Osteoblast (primary cell): ENCODE results near the gene USP28. TPM values are rescaled to one million over a fixed set of nuclear protein-coding genes. Genes with fewer than 3 reads are reported as not detected.

Experiments
- DNase-seq: peaks from one replicate; pipeline ENCODE4 v3.0.0; 2011; ENCODE audit warnings: low spot score, mixed read lengths; ENCODE audit not compliant: insufficient read length; ENCODE audit errors: missing footprints
- H2AFZ ChIP-seq: 2 replicates; pipeline ENCODE4 v1.6.0; 2011; ENCODE audit warnings: mild to moderate bottlenecking, low read length
- H3K27ac ChIP-seq: 2 replicates; pipeline ENCODE4 v1.5.1; 2011; ENCODE audit warnings: mild to moderate bottlenecking, low read depth, low read length, moderate library complexity
- H3K27me3 ChIP-seq: 2 replicates; pipeline ENCODE4 v1.6.0; 2012; ENCODE audit warnings: mild to moderate bottlenecking, control low read depth, inconsistent platforms, low read length, moderate library complexity; ENCODE audit not compliant: insufficient read depth
- H3K36me3 ChIP-seq: 2 replicates; pipeline ENCODE4 v1.5.1; 2011; ENCODE audit warnings: mild to moderate bottlenecking, low read length, control low read depth, moderate library complexity; ENCODE audit not compliant: insufficient read depth
- H3K4me1 ChIP-seq: 2 replicates; pipeline ENCODE4 v1.5.1; 2011; ENCODE audit warnings: mild to moderate bottlenecking, low read length, control low read depth, moderate library complexity; ENCODE audit not compliant: insufficient read depth
- H3K4me2 ChIP-seq: 2 replicates; pipeline ENCODE4 v1.6.0; 2011; ENCODE audit warnings: mild to moderate bottlenecking, low read length; ENCODE audit not compliant: insufficient read depth
- H3K4me3 ChIP-seq: fragments of 200-600 bp; sonication (generic); 3 replicates; pipeline ENCODE4 v1.5.1; 2012; ENCODE audit warnings: mild to moderate bottlenecking, low read length, inconsistent platforms; ENCODE audit not compliant: insufficient read depth
- H3K79me2 ChIP-seq: 2 replicates; pipeline ENCODE4 v1.6.0; 2012; ENCODE audit warnings: mild to moderate bottlenecking, low read length, control low read depth, inconsistent platforms; ENCODE audit not compliant: insufficient read depth
- H3K9me3 ChIP-seq: 2 replicates; pipeline ENCODE4 v1.5.1; 2011; ENCODE audit warnings: low read depth, low read length, control low read depth
- H4K20me1 ChIP-seq: 2 replicates; pipeline ENCODE4 v1.6.0; 2012; ENCODE audit warnings: mild to moderate bottlenecking, low read length, control low read depth; ENCODE audit not compliant: insufficient read depth
- total RNA-seq: library from RNA; depleted of rRNA; stranded (reverse); fragments of >200 nt; gene quantifications from 2 replicates; pipeline ENCODE4 v1.2.3, GENCODE V29; 2012
- TF ChIP-seq, protein P1 (sequence below): IDR thresholded peaks from 2 replicates; pipeline ENCODE4 v1.5.1; 2011; ENCODE audit warnings: mild to moderate bottlenecking, low read depth, low read length, moderate library complexity; ENCODE audit errors: extremely low read depth

The USP28 gene
- total RNA-seq, 1 donor, result 31.5 TPM

- Histone ChIP-seq H3K36me3 (no peaks in the 10 kb centered on the region), H3K4me2 (peak overlapping the region; percentile 88), H4K20me1 (peaks cover 6% of the 10 kb centered on the region), H3K9me3 (no peaks in the 10 kb centered on the region), H3K4me1 (peaks cover 5% of the 10 kb centered on the region), H3K4me3 (peak overlapping the region; percentile 78), H3K27me3 (no peaks in the 10 kb centered on the region), H3K79me2 (peaks cover 9% of the 10 kb centered on the region), H2AFZ (peak overlapping the region; percentile 83), H3K27ac (peak overlapping the region; percentile 54)
- TF ChIP-seq, protein P1, sequence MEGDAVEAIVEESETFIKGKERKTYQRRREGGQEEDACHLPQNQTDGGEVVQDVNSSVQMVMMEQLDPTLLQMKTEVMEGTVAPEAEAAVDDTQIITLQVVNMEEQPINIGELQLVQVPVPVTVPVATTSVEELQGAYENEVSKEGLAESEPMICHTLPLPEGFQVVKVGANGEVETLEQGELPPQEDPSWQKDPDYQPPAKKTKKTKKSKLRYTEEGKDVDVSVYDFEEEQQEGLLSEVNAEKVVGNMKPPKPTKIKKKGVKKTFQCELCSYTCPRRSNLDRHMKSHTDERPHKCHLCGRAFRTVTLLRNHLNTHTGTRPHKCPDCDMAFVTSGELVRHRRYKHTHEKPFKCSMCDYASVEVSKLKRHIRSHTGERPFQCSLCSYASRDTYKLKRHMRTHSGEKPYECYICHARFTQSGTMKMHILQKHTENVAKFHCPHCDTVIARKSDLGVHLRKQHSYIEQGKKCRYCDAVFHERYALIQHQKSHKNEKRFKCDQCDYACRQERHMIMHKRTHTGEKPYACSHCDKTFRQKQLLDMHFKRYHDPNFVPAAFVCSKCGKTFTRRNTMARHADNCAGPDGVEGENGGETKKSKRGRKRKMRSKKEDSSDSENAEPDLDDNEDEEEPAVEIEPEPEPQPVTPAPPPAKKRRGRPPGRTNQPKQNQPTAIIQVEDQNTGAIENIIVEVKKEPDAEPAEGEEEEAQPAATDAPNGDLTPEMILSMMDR, result no peak
- peak; percentile 85 for DNase-seq
Observed at GRCh38 chr11:113874581-113875233, 665 bp downstream of the USP28 start.

DNA sequence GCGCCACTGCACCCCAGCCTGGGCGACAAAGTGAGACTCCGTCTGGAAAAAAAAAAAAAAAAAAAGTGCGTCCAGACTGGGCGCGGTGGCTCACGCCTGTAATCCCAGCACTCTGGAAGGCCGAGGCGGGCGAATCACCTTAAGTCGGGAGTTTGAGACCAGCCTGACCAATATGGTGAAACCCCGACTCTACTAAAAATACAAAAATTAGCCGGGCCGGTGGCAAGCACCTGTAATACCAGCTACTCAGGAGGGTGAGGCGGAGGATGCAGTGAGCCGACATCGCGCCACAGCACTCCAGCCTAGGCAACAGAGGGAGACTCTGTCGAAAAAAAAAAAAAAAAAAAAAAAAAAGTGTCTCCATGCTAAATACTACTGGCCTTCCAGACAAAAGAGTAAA is 1.3 kb downstream of the USP28 start:
- TF ChIP-seq, protein P1, result no peak
- H3K27ac ChIP-seq, result no peak overlapping the region
- H3K4me2 ChIP-seq, result peak overlapping the region; percentile 88
- peaks cover 6% of the 10 kb centered on the region for H4K20me1 ChIP-seq
- peak overlapping the region; percentile 78 for H3K4me3 ChIP-seq
- H3K9me3 ChIP-seq, result no peaks in the 10 kb centered on the region
- no peaks in the 10 kb centered on the region for H3K27me3 ChIP-seq
- H2AFZ ChIP-seq, result no peak overlapping the region
- peaks cover 5% of the 10 kb centered on the region for H3K4me1 ChIP-seq
- peaks cover 9% of the 10 kb centered on the region for H3K79me2 ChIP-seq
- no peak for DNase-seq
- H3K36me3 ChIP-seq, result no peaks in the 10 kb centered on the region

GRCh38 chr11:113873236-113873626 is 2.1 kb downstream of the USP28 start:
- H3K4me3 ChIP-seq, result no peak overlapping the region
- TF ChIP-seq, protein P1, result no peak
- H3K27me3 ChIP-seq, result no peaks in the 10 kb centered on the region
- no peaks in the 10 kb centered on the region for H3K9me3 ChIP-seq
- peaks cover 5% of the 10 kb centered on the region for H3K4me1 ChIP-seq
- H3K79me2 ChIP-seq, result peaks cover 9% of the 10 kb centered on the region
- DNase-seq, result no peak
- H4K20me1 ChIP-seq, result peaks cover 6% of the 10 kb centered on the region
- H3K4me2 ChIP-seq, result peak overlapping the region; percentile 28
- no peaks in the 10 kb centered on the region for H3K36me3 ChIP-seq
- H3K27ac ChIP-seq, result no peak overlapping the region
- no peak overlapping the region for H2AFZ ChIP-seq

- Histone ChIP-seq H3K4me1 (peaks cover 5% of the 10 kb centered on the region), H3K27me3 (no peaks in the 10 kb centered on the region), H3K27ac (no peak overlapping the region), H3K36me3 (no peaks in the 10 kb centered on the region), H3K9me3 (no peaks in the 10 kb centered on the region), H2AFZ (no peak overlapping the region), H4K20me1 (peaks cover 6% of the 10 kb centered on the region), H3K4me3 (no peak overlapping the region), H3K79me2 (peaks cover 9% of the 10 kb centered on the region), H3K4me2 (no peak overlapping the region)
- DNase-seq, result no peak
- TF ChIP-seq, protein P1, result no peak
Observed at GRCh38 chr11:113871336-113871735, 4.0 kb downstream of the USP28 start.
